Erythroblast (primary cell): ENCODE results near the gene INPPL1.

Experiments used
- GATA1 ChIP-seq: IDR thresholded peaks from 2 replicates; pipeline ENCODE4 v1.6.1; 2011; ENCODE audit warnings: low read depth, mild to moderate bottlenecking, control low read depth, low read length, moderate library complexity
- POLR2A ChIP-seq: IDR thresholded peaks from 2 replicates; pipeline ENCODE4 v1.6.1; 2011; ENCODE audit warnings: mild to moderate bottlenecking, low read length

GRCh38 chr11:72190631-72191071 is 33.9 kb upstream of the INPPL1 start:
- TF ChIP-seq POLR2A = no peak
- no peak for TF ChIP-seq GATA1
